Peyer's patch (tissue), 4 donors: ENCODE data around the gene ZFHX3.

Experiments used
- CTCF ChIP-seq, 6 experiments: fragments of 450-650 bp in 4 of 6; fragments of 200-600 bp in 2 of 6; sonication (generic) in 1 of 6; IDR thresholded peaks; one replicate each; pipeline ENCODE4 v1.5.1; 2017 to 2019; ENCODE audit warnings: antibody characterized with exemption in 6 of 6, mild to moderate bottlenecking in 3 of 6, moderate library complexity in 1 of 6
- POLR2A ChIP-seq, 2 donors: fragments of 450-650 bp; IDR thresholded peaks; one replicate each; pipeline ENCODE4 v1.5.1; 2017; ENCODE audit warnings: antibody characterized with exemption in 2 of 2, mild to moderate bottlenecking in 2 of 2, moderate library complexity in 2 of 2

GRCh38 chr16:72895951-72896350, 152.0 kb downstream of the ZFHX3 start:
- TF ChIP-seq CTCF (IDR thresholded peaks at IDR 0.05) (no peak), POLR2A (IDR thresholded peaks at IDR 0.05) (no peak)
